ENCODE data around the gene NT5C3B. TPM values are rescaled to one million over a fixed set of nuclear protein-coding genes. Genes with fewer than 3 reads are reported as not detected.

Gene NT5C3B
- total and polyA plus RNA-seq, 3 donors from 2014 or later, result 61.9 to 214 (median 74.3) TPM

Small RNA genes lying within 50 kb of the gene (small RNA-seq; reads per million reads assigned to genes)
- 0 reads per million in 2 donors for gene AC125257.2

Other genes with a start within 250 kb of the NT5C3B start
- gene KRT14, start 249.3 kb downstream of the NT5C3B start, total RNA-seq, result under 1 TPM in 1 of 2 donors, not detected in 1; 0.24 TPM
- gene KRT14, start 249.3 kb downstream of the NT5C3B start, polyA plus RNA-seq (ENCODE audit: insufficient read depth, low read depth, low replicate concordance), result 0.37 TPM
- gene KRT16, start 223.5 kb downstream of the NT5C3B start, total RNA-seq, result not detected
- gene KRT16, start 223.5 kb downstream of the NT5C3B start, polyA plus RNA-seq (ENCODE audit: insufficient read depth, low read depth, low replicate concordance), result not detected
- gene KRT17, start 211.7 kb downstream of the NT5C3B start, total RNA-seq, result 10 to 100 TPM; 13.3 to 26.0 TPM
- 12.2 TPM for gene KRT17, start 211.7 kb downstream of the NT5C3B start, polyA plus RNA-seq (ENCODE audit: insufficient read depth, low read depth, low replicate concordance)
- 100 to 1,000 TPM; 274 to 338 TPM for gene EIF1, start 147.3 kb downstream of the NT5C3B start, total RNA-seq
- gene EIF1, start 147.3 kb downstream of the NT5C3B start, polyA plus RNA-seq (ENCODE audit: insufficient read depth, low read depth, low replicate concordance), result 1,078 TPM
- gene GAST, start 123.9 kb downstream of the NT5C3B start, total RNA-seq, result not detected
- not detected for gene GAST, start 123.9 kb downstream of the NT5C3B start, polyA plus RNA-seq (ENCODE audit: insufficient read depth, low read depth, low replicate concordance)
- gene HAP1, start 101.6 kb downstream of the NT5C3B start, total RNA-seq, result 1 to 10 TPM; 2.9 to 5.3 TPM
- 1.9 TPM for gene HAP1, start 101.6 kb downstream of the NT5C3B start, polyA plus RNA-seq (ENCODE audit: insufficient read depth, low read depth, low replicate concordance)
- 10 to 100 TPM; 36.8 to 38.9 TPM for gene JUP, start 49.5 kb downstream of the NT5C3B start, total RNA-seq
- gene JUP, start 49.5 kb downstream of the NT5C3B start, polyA plus RNA-seq (ENCODE audit: insufficient read depth, low read depth, low replicate concordance), result 22.5 TPM
- gene P3H4, start 24.3 kb downstream of the NT5C3B start, total RNA-seq, result 10 to 100 TPM in 1 of 2 donors, 1 to 10 TPM in 1; 9.9 to 13.9 TPM
- gene P3H4, start 24.3 kb downstream of the NT5C3B start, polyA plus RNA-seq (ENCODE audit: insufficient read depth, low read depth, low replicate concordance), result 6.9 TPM
- 10 to 100 TPM; 31.4 to 36.5 TPM for gene FKBP10, start 23.2 kb downstream of the NT5C3B start, total RNA-seq
- gene FKBP10, start 23.2 kb downstream of the NT5C3B start, polyA plus RNA-seq (ENCODE audit: insufficient read depth, low read depth, low replicate concordance), result 37.8 TPM
- 10 to 100 TPM; 31.8 to 76.3 TPM for gene KLHL10, start 1.6 kb upstream of the NT5C3B start, total RNA-seq
- 130 TPM for gene KLHL10, start 1.6 kb upstream of the NT5C3B start, polyA plus RNA-seq (ENCODE audit: insufficient read depth, low read depth, low replicate concordance)
- gene KLHL11, start 29.2 kb upstream of the NT5C3B start, total RNA-seq, result 10 to 100 TPM; 61.3 to 70.2 TPM
- gene KLHL11, start 29.2 kb upstream of the NT5C3B start, polyA plus RNA-seq (ENCODE audit: insufficient read depth, low read depth, low replicate concordance), result 28.2 TPM
- gene ACLY, start 82.7 kb upstream of the NT5C3B start, total RNA-seq, result 10 to 100 TPM; 68.4 to 86.0 TPM
- 83.0 TPM for gene ACLY, start 82.7 kb upstream of the NT5C3B start, polyA plus RNA-seq (ENCODE audit: insufficient read depth, low read depth, low replicate concordance)
- 10 to 100 TPM; 22.3 to 26.0 TPM for gene ODAD4, start 94.4 kb upstream of the NT5C3B start, total RNA-seq
- 53.7 TPM for gene ODAD4, start 94.4 kb upstream of the NT5C3B start, polyA plus RNA-seq (ENCODE audit: insufficient read depth, low read depth, low replicate concordance)
- 10 to 100 TPM; 74.3 to 89.7 TPM for gene CNP, start 130.6 kb upstream of the NT5C3B start, total RNA-seq
- gene CNP, start 130.6 kb upstream of the NT5C3B start, polyA plus RNA-seq (ENCODE audit: insufficient read depth, low read depth, low replicate concordance), result 40.8 TPM
- gene DNAJC7, start 181.2 kb upstream of the NT5C3B start, total RNA-seq, result 10 to 100 TPM; 81.1 to 86.2 TPM
- 94.3 TPM for gene DNAJC7, start 181.2 kb upstream of the NT5C3B start, polyA plus RNA-seq (ENCODE audit: insufficient read depth, low read depth, low replicate concordance)
- 100 to 1,000 TPM in 1 of 2 donors, 10 to 100 TPM in 1; 85.1 to 103 TPM for gene NKIRAS2, start 183.9 kb upstream of the NT5C3B start, total RNA-seq
- 65.4 TPM for gene NKIRAS2, start 183.9 kb upstream of the NT5C3B start, polyA plus RNA-seq (ENCODE audit: insufficient read depth, low read depth, low replicate concordance)
- gene C17orf113, start 214.4 kb upstream of the NT5C3B start, total RNA-seq, result 10 to 100 TPM in 1 of 2 donors, 1 to 10 TPM in 1; 7.7 to 11.3 TPM
- gene C17orf113, start 214.4 kb upstream of the NT5C3B start, polyA plus RNA-seq (ENCODE audit: insufficient read depth, low read depth, low replicate concordance), result 2.8 TPM